MCF 10A (cell line): ENCODE results near the gene SLC38A7. TPM values are rescaled to one million over a fixed set of nuclear protein-coding genes. Genes with fewer than 3 reads are reported as not detected.
"Not testable (repeated sequence)": the region's sequence is repeated elsewhere in the genome, so short reads cannot be mapped to it uniquely, and the experiment has no call there.

Source experiments
- BruUV-seq: library from RNA; stranded (reverse); fragments of 400-500 nt; replicated peaks from 2 replicates; lab custom pipeline; 2021; lab: Mats Ljungman, UMichigan
- CTCF ChIA-PET: fragments of 300-600 bp; sonication (Branson Sonifier 250); formaldehyde crosslinking; extraction: SDS; loops from one replicate; lab custom pipeline; 2021; ENCODE audit warnings: antibody characterized with exemption, inconsistent platforms; lab: Yijun Ruan, JAX
- POLR2A ChIA-PET: fragments of 300-600, 350-650 bp; sonication (Branson Sonifier 250); formaldehyde crosslinking; extraction: SDS; loops from one replicate; lab custom pipeline; 2020; ENCODE audit warnings: antibody characterized with exemption, inconsistent platforms; lab: Yijun Ruan, JAX
- DNase-seq: peaks from one replicate; pipeline ENCODE4 v3.0.0-alpha.2; 2018; ENCODE audit not compliant: unreplicated experiment
- H3K27ac Mint-ChIP-seq: one replicate; pipeline ENCODE4 v1.8.0; 2022; ENCODE audit warnings: mild to moderate bottlenecking, low read depth, mixed read lengths; ENCODE audit not compliant: unreplicated experiment
- H3K27me3 Mint-ChIP-seq: one replicate; pipeline ENCODE4 v1.8.0; 2022; ENCODE audit warnings: mixed read lengths; ENCODE audit not compliant: insufficient read depth, unreplicated experiment
- H3K36me3 Mint-ChIP-seq: one replicate; pipeline ENCODE4 v1.8.0; 2022; ENCODE audit warnings: mild to moderate bottlenecking, moderate library complexity, mixed read lengths; ENCODE audit not compliant: insufficient read depth, unreplicated experiment
- H3K4me1 Mint-ChIP-seq: one replicate; pipeline ENCODE4 v1.8.0; 2022; ENCODE audit warnings: mixed read lengths; ENCODE audit not compliant: insufficient read depth, unreplicated experiment
- H3K4me3 Mint-ChIP-seq: one replicate; pipeline ENCODE4 v1.8.0; 2022; ENCODE audit warnings: mild to moderate bottlenecking, moderate library complexity, mixed read lengths; ENCODE audit not compliant: unreplicated experiment
- H3K9me3 Mint-ChIP-seq: one replicate; pipeline ENCODE4 v1.8.0; 2022; ENCODE audit warnings: mixed read lengths; ENCODE audit not compliant: unreplicated experiment
- intact Hi-C: fragments of 100-400 bp; cut with micrococcal nuclease; formaldehyde crosslinking; loops from 2 replicates; pipeline ENCODE4 v1.14.1; 2022
- total RNA-seq: library from RNA; stranded (reverse); gene quantifications from 2 replicates; pipeline ENCODE4 v1.2.3, GENCODE V29; 2022
- TF ChIP-seq, protein P1 (sequence below): fragments of 200-600 bp; IDR thresholded peaks from one replicate; pipeline ENCODE4 v1.8.0; 2022; ENCODE audit warnings: antibody characterized with exemption, mild to moderate bottlenecking; ENCODE audit not compliant: unreplicated experiment

The SLC38A7 gene
- total RNA-seq, 1 experiment from 2014 or later = 12.6 TPM

DNA sequence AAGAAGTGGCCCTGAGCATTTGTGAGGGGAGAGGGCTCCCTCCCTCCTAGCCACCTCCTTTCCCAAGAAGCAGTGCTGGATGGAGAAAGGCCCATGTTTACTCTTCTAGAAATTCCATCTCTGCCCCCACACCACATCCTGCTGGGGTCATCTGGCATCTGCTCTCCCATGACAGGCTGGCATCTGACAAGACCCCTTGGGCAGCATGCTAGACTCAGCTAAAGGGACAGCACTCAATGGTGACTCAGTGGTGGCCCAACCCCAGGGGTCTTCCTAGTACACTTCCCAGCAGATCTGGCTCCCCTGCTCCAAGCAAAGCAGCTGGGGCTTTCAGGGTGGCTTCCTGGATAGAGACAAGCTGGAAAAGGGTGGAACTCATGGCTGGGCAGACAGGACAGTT is 14.4 kb downstream of the SLC38A7 start:
- intact Hi-C loops = no loop called here
- Mint-ChIP-seq H3K27me3 (no peaks in the 10 kb centered on the region), H3K4me3 (no peak overlapping the region), H3K4me1 (no peaks in the 10 kb centered on the region), H3K9me3 (no peaks in the 10 kb centered on the region), H3K27ac (no peak overlapping the region), H3K36me3 (peaks cover 18% of the 10 kb centered on the region)
- TF ChIP-seq, protein P1, sequence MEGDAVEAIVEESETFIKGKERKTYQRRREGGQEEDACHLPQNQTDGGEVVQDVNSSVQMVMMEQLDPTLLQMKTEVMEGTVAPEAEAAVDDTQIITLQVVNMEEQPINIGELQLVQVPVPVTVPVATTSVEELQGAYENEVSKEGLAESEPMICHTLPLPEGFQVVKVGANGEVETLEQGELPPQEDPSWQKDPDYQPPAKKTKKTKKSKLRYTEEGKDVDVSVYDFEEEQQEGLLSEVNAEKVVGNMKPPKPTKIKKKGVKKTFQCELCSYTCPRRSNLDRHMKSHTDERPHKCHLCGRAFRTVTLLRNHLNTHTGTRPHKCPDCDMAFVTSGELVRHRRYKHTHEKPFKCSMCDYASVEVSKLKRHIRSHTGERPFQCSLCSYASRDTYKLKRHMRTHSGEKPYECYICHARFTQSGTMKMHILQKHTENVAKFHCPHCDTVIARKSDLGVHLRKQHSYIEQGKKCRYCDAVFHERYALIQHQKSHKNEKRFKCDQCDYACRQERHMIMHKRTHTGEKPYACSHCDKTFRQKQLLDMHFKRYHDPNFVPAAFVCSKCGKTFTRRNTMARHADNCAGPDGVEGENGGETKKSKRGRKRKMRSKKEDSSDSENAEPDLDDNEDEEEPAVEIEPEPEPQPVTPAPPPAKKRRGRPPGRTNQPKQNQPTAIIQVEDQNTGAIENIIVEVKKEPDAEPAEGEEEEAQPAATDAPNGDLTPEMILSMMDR = no peak
- DNase-seq = no peak
- ChIA-PET CTCF (interaction anchor here (1.2 kb wide), 1 partner anchor 11 kb away, joined by 3 read pairs; no protein-coding TSS in a partner anchor), POLR2A (interaction anchor here (0.7 kb wide), 1 partner anchor 174 kb away, joined by 3 read pairs; no protein-coding TSS in a partner anchor)
- no TSS peak for BruUV-seq

DNA sequence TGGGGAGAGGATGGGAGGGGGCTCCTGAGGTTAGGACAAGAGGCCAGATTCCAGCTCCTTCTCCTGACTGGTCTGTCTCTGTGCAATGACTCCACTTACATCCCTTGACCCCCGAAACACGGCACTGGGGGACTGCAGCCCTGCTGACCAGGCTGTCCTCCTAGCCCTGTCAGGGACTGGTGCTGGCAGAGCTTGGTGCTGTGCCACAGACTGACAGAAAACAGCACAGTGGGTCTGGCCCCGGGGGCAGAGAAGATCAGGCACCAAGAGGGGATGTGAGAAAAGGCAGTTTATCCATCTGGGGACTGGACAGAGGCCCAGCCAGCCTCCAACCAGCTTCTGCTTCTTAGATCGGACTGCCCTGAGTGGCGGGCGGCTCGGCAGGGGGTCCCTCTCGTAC is 19.4 kb downstream of the SLC38A7 start:
- Mint-ChIP-seq H3K27ac (no peak overlapping the region), H3K9me3 (no peaks in the 10 kb centered on the region), H3K27me3 (no peaks in the 10 kb centered on the region), H3K36me3 (no peaks in the 10 kb centered on the region), H3K4me1 (no peaks in the 10 kb centered on the region), H3K4me3 (no peak overlapping the region)
- no peak for DNase-seq
- TF ChIP-seq, protein P1 = no peak
- POLR2A ChIA-PET = interaction anchor here (1.7 kb wide), 1 partner anchor 19 kb away, joined by 5 read pairs; the partner anchor contains the start of gene SLC38A7
- CTCF ChIA-PET = no interaction called here
- no TSS peak for BruUV-seq
- intact Hi-C loops = no loop called here

DNA sequence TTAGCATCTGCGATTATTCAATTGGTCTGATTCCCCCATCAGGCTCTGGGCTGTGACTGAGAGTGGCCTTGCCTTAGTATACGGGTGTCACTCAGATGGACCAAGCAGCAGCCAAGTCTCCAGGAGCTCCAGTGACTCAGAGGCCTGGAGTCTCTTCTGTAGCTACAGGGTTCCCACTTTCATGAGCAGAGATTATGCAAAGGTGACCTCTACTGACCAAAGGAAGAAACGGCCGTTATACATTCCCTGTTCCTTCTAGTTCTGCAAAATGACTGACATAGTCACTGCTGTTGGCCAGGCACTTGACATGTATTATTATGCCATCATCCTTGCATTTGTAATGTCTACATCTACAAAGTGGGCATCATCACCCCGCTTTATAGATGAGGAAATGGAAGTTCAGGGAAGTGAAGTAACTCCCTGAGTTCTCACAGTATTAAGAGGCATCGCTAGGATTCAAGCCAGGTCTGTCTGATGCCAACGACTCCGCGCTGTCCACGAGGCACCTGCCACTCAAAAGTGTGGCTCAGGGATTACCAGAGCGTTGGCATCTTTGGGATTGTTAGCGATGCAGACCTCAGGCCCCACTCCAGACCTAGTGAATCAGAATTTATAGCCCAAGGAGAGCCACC is 23.3 kb downstream of the SLC38A7 start:
- ChIA-PET CTCF (interaction anchor here (0.6 to 3.3 kb wide), 24 partner anchors 10 to 493 kb away, joined by 3 to 18 read pairs (median 4); no protein-coding TSS in a partner anchor), POLR2A (interaction anchor here (0.6 to 1.1 kb wide), 5 partner anchors 9 to 88 kb away, joined by 3 to 15 read pairs (median 4); partner anchors contain the start of genes CNOT1 and SLC38A7)
- no peaks in the 10 kb centered on the region for H3K36me3 Mint-ChIP-seq
- no TSS peak for BruUV-seq
- peak; percentile 90 for DNase-seq
- TF ChIP-seq, protein P1 = peak; percentile 57
- H3K27me3 Mint-ChIP-seq = no peaks in the 10 kb centered on the region
- intact Hi-C loops = loop anchor here (1.0 to 5.0 kb wide), 4 partner anchors 149 to 325 kb away; no protein-coding TSS in a partner anchor
- H3K9me3 Mint-ChIP-seq = no peaks in the 10 kb centered on the region
- no peak overlapping the region for H3K4me3 Mint-ChIP-seq
- H3K4me1 Mint-ChIP-seq = no peaks in the 10 kb centered on the region
- no peak overlapping the region for H3K27ac Mint-ChIP-seq

DNA sequence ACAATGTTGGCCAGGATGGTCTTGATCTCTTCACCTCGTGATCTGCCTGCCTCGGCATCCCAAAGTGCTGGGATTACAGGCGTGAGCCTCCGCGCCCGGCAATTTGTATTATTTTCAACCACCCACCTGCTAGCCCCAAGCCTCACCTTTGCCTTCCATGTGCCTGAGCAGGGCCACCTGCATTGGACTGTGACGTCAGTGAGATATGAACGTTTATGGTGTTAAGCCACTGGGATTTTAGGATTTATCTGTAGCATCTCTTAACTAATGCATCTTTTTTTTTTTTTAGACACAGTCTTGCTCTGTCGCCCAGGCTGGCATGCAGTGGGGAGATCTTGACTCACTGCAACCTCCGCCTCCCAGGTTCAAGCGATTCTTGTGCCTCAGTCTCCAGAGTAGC is 24.7 kb downstream of the SLC38A7 start:
- H3K4me3 Mint-ChIP-seq, H3K36me3 Mint-ChIP-seq, H3K27ac Mint-ChIP-seq, H3K27me3 Mint-ChIP-seq, POLR2A ChIA-PET, DNase-seq, BruUV-seq, H3K9me3 Mint-ChIP-seq, H3K4me1 Mint-ChIP-seq: not testable (repeated sequence)
- intact Hi-C loops = loop anchor here (2.0 to 10.0 kb wide), 3 partner anchors 163 to 535 kb away; partner anchors contain the start of gene CFAP20
- CTCF ChIA-PET = interaction anchor here (1.2 to 2.5 kb wide), 5 partner anchors 11 to 323 kb away, joined by 4 to 7 read pairs (median 5); no protein-coding TSS in a partner anchor
